Lower lobe of right lung (tissue), 2 donors: ENCODE data around the gene TTC39C. TPM values are rescaled to one million over a fixed set of nuclear protein-coding genes. Genes with fewer than 3 reads are reported as not detected.
A peak's percentile ranks its signal among the peaks of the same experiment; 100 is the strongest.

Source experiments
- ATAC-seq, 2 donors: fragments of 200-7000 bp; cut with Tn5 transposase; one replicate each; pipeline ENCODE4 v1.9.1; 2020 to 2022; ENCODE audit warnings: mild to moderate bottlenecking in 2 of 2, moderate library complexity in 2 of 2
- DNase-seq: peaks from one replicate; pipeline ENCODE4 v3.0.0-alpha.2; 2020
- H3K27ac ChIP-seq: fragments of 200-600 bp; one replicate; pipeline ENCODE4 v1.8.0; 2022
- H3K27me3 ChIP-seq: fragments of 200-600 bp; one replicate; pipeline ENCODE4 v1.8.0; 2022; ENCODE audit warnings: low read depth
- H3K36me3 ChIP-seq: fragments of 200-600 bp; one replicate; pipeline ENCODE4 v1.8.0; 2022; ENCODE audit warnings: mild to moderate bottlenecking
- H3K4me1 ChIP-seq: fragments of 200-600 bp; one replicate; pipeline ENCODE4 v1.8.0; 2022
- H3K4me3 ChIP-seq: fragments of 200-600 bp; one replicate; pipeline ENCODE4 v1.8.0; 2022; ENCODE audit warnings: mild to moderate bottlenecking
- H3K9me3 ChIP-seq: fragments of 200-600 bp; one replicate; pipeline ENCODE4 v1.8.0; 2022
- intact Hi-C: fragments of 100-400 bp; cut with DNase I; formaldehyde crosslinking; loops from one replicate; pipeline ENCODE4 v1.11.0; 2022
- total RNA-seq: library from RNA; stranded (reverse); fragmentation: NEBNext Ultra II Directional; extraction: Animal tissue kit (Norgen Biotek cat#: 25700); gene quantifications from one replicate; pipeline ENCODE4 v1.2.1, GENCODE V29; 2021
- TF ChIP-seq, protein P1 (sequence below): fragments of 200-600 bp; IDR thresholded peaks from one replicate; pipeline ENCODE4 v1.8.0; 2022; ENCODE audit warnings: antibody characterized with exemption, mild to moderate bottlenecking
- donor health status: DM: no; HTN: yes; CAD: no; lungs with severe emphysema.

TTC39C gene
- total RNA-seq, 1 donor from 2014 or later: 14.6 TPM

DNA sequence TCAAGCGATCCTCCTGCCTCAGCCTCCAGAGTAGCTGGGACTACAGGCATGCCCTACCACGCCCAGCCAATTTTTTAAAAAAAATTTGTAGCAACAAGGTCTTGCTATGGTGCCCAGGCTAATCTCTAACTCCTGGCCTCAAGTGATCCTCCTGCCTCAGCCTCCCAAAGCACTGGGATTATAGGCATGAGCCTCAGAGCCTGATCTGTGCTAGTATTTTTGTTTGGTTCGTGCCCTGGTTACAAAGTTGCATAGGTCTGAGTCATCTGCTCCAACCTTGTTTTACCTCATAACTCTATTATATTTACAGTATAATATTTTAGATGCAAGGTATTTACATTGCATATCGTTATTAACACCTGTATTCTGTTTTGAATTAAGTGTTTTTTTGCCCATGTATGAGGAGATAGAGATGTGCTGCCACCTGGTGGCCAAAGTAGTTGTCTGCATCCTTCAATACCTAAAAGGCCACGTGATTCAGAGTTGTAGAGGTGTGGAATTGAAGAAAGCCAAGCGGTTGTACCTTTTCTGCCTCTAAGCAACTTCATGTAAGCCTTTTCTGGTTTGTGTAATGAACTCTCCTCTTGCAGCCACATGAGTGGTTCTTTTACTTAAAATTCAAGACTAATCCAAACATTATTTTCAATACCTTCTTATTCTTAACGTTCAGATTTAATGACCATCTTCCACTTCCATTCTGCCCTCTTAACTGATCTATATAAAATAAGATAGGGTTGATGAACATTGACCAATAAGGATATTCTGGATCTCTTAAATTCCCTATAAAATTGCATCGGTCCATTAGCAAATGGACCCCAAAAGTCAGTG lies 104.4 kb downstream of the TTC39C start:
- intact Hi-C loops: no loop called here
- TF ChIP-seq, protein P1, sequence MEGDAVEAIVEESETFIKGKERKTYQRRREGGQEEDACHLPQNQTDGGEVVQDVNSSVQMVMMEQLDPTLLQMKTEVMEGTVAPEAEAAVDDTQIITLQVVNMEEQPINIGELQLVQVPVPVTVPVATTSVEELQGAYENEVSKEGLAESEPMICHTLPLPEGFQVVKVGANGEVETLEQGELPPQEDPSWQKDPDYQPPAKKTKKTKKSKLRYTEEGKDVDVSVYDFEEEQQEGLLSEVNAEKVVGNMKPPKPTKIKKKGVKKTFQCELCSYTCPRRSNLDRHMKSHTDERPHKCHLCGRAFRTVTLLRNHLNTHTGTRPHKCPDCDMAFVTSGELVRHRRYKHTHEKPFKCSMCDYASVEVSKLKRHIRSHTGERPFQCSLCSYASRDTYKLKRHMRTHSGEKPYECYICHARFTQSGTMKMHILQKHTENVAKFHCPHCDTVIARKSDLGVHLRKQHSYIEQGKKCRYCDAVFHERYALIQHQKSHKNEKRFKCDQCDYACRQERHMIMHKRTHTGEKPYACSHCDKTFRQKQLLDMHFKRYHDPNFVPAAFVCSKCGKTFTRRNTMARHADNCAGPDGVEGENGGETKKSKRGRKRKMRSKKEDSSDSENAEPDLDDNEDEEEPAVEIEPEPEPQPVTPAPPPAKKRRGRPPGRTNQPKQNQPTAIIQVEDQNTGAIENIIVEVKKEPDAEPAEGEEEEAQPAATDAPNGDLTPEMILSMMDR: peak; percentile 92
- DNase-seq: peak; percentile 72
- H3K4me1 ChIP-seq: no peaks in the 10 kb centered on the region
- H3K9me3 ChIP-seq: no peaks in the 10 kb centered on the region
- ATAC-seq: peak; percentile 86 to 89
- H3K4me3 ChIP-seq: no peak overlapping the region
- no peaks in the 10 kb centered on the region for H3K27me3 ChIP-seq
- H3K36me3 ChIP-seq: peaks cover 3% of the 10 kb centered on the region
- no peak overlapping the region for H3K27ac ChIP-seq

DNA sequence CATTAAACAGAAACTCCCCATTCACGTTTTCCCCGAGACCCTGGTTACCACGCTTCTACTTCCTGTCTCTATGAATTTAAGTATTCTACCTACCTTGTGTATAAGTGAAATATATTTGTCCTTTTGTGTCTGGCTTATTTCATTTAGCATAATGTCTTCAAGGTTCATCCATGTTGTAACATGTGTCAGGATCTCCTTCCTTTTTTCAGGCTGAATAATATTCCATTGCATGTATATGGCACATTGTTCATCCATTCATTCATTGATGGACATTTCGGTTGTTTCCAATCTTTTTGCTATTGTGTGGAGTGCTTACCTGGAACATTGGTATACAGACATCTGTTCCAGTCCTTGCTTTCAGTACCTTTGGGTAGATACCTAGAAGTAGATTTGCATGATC lies 106.1 kb downstream of the TTC39C start:
- Histone ChIP-seq H3K9me3 (no peaks in the 10 kb centered on the region), H3K4me3 (no peak overlapping the region), H3K27me3 (no peaks in the 10 kb centered on the region), H3K4me1 (no peaks in the 10 kb centered on the region), H3K27ac (no peak overlapping the region), H3K36me3 (peaks cover 14% of the 10 kb centered on the region)
- DNase-seq (no peak), ATAC-seq (no peak)
- TF ChIP-seq, protein P1: no peak
- intact Hi-C loops: no loop called here

DNA sequence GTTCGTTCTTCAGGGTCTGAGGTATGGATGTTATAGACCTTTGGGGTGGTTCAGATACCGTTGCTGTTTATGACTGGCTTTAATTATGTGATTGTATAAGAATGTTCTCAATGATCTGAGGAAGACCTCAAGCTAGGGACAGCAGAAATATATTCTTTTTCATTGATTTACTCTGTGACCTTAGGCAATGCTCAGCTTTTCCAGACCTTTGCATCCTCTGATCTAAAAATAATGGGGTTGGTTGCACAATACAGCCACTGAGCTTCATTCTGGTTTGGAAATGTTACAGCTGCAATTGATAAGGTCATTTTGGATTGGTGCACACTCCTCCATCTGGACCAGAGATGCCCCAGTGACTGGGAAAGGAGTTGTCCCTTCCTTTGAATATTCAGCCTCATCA lies 107.1 kb downstream of the TTC39C start:
- Histone ChIP-seq H3K36me3 (peaks cover 14% of the 10 kb centered on the region), H3K9me3 (no peaks in the 10 kb centered on the region), H3K27ac (no peak overlapping the region), H3K27me3 (no peaks in the 10 kb centered on the region), H3K4me3 (no peak overlapping the region), H3K4me1 (peaks cover 8% of the 10 kb centered on the region)
- DNase-seq (no peak), ATAC-seq (no peak)
- TF ChIP-seq, protein P1: no peak
- intact Hi-C loops: no loop called here

DNA sequence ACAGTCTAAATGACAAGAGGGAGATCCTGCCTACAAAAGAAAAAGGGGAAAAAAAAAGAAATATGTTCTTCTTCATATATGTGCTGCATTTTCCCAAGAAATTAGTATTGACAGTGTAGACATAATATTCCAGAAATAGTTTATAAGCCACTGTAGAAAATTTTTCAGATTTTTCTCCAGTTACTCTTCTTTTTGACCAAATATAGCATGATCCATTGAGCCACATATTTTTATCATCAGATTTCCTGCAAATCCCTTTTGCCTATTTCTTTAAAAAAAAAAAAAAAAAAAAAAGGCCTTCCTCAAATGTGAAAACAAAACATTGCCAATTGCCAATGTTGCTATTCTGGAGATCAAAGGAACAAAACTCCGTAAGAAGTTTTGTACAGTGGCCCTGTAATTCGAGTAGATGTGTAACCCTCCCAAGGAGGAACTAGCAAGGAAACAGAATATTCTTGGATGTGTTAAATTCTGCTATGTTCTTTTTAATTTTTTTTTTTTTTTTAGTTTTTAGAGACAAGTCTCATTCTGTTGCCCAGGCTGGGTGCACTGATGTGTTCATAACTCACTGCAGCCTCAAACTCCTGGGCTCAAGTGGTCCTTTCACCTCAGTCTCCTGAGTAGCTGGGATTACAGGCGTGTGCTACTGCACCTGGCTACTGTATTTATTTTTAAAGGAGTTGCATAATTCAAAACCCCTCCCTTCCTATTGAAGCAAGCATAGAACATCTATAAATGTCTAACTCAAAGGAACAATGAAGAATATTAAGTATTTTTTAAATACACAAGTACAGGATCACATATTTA lies 111.8 kb downstream of the TTC39C start:
- intact Hi-C loops: no loop called here
- no peaks in the 10 kb centered on the region for H3K9me3 ChIP-seq
- peak; percentile 56 to 64 for ATAC-seq
- no peak for DNase-seq
- H3K4me1 ChIP-seq: peaks cover 19% of the 10 kb centered on the region
- no peaks in the 10 kb centered on the region for H3K27me3 ChIP-seq
- H3K4me3 ChIP-seq: no peak overlapping the region
- TF ChIP-seq, protein P1: no peak
- no peak overlapping the region for H3K27ac ChIP-seq
- H3K36me3 ChIP-seq: peaks cover 52% of the 10 kb centered on the region

DNA sequence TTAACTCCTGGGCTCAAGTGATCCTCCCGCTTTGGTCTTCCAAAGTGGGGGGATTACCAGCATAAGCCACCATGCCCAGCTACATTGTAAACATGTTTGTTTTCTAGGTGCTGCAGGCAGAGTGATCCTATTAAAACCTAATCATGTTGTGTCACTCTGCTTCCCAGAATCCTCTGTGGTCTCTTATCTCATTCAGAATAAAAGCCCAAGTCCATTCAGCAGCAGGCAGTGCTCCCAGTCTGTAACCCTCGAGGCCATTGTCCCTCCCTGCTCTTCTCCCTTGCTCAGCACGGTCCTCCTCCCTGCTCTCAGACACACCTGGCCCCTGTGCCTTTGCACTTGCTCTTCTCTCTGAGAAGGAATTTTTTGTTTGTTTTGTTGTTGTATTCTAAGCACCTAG lies 113.2 kb downstream of the TTC39C start:
- no peak for DNase-seq
- no peaks in the 10 kb centered on the region for H3K9me3 ChIP-seq
- TF ChIP-seq, protein P1: no peak
- no peak for ATAC-seq
- no peak overlapping the region for H3K27ac ChIP-seq
- H3K4me1 ChIP-seq: peaks cover 19% of the 10 kb centered on the region
- no peak overlapping the region for H3K4me3 ChIP-seq
- H3K27me3 ChIP-seq: no peaks in the 10 kb centered on the region
- H3K36me3 ChIP-seq: peaks cover 66% of the 10 kb centered on the region
- intact Hi-C loops: no loop called here
